SIG-M5 treated with dmso at 0.1 percent for 504 hours (cell line): ENCODE measurements around the gene SND1.

ENCODE experiments used
- DNase-seq: peaks from one replicate; lab custom pipeline; 2025; ENCODE audit not compliant: unreplicated experiment; lab: John Stamatoyannopoulos, UW

Gene SND1

DNA sequence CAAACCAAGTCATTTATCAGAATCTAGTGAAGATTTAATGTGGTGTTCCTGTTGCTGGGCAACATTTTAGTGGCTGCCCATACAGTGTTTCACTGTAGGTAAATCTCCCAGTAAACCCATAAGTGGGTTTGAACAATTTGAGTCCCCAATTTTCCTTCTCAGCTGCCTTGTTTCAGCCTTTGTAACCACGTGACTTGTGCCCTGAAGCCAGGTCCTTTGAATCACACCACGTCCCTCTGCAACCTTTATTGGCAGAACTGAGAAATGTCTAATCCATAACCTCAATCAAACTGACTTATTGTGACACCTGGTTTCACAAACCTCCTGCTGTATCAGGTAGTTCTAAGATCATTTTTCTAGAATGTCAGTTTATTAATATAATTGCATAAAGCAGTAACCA, 30.1 kb downstream of the SND1 start:
- no peak for DNase-seq

DNA sequence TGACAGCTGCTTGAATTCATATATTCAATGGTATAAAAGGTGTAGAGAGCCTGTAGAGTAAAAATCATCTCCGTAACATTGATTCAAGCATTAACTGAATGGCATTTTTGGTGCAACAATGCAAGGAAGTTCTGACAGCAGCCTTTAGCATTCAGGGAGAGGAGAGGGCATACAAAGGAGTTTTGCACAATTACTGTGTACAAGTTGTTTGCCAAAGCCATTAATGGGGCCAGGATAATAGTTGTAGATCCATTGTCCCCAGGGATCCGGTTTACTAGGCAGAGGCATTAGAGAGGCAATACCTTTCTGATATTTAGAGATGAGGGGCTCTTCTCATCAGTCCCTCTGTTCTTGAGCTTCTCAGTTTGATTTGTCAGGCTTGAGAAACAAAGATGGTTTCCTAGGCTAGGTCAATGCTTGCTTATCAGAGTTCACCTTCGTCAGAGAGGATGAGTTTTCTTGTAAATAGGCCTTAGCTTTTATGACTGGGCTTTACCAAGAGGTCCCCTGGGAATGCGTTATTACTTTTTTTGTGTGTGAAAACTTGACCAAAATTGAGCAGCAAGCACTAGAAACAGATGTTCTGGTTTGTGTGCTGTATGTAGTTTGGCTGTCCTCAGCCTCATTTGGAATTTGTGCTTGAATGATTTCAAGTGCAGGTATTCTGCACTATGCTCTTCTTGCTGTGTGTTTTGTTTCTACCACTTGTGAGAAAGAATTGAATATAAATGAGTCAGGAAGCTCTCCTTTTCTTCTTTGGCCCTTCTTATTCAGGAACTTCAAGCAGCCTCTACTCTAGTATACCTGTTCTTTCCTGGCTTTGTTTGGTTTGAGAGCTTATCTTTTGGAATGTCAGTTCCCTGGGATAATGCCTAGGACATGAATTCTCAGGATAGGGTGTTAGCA, 32.0 kb downstream of the SND1 start:
- DNase-seq = no peak

DNA sequence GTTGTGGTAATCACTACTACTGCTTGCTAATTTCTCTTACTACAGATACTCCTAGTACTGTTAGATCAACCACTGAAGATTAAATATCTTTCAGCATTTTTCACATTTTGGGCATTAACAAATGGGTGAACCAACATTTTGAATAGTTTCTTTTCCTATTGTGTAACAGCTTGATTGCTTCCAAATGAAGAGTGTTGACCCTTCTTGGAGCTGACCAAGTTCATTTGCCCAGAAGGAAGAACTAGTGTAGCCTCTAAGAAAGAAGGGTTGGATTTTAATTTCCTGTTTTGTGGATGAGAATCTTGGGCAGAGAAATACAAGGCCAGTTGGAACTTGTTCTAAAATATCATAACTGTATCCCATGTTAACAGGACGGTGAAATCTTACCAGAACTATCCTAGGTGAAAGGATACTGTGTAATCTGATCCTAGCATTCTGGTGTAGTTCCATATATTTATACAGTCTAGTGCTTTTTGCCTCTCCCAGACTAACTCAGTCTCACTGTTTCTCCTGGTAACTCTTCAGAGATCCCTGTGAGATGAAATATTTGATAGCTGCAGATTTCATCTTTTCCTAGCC, 37.3 kb downstream of the SND1 start:
- DNase-seq = no peak

DNA sequence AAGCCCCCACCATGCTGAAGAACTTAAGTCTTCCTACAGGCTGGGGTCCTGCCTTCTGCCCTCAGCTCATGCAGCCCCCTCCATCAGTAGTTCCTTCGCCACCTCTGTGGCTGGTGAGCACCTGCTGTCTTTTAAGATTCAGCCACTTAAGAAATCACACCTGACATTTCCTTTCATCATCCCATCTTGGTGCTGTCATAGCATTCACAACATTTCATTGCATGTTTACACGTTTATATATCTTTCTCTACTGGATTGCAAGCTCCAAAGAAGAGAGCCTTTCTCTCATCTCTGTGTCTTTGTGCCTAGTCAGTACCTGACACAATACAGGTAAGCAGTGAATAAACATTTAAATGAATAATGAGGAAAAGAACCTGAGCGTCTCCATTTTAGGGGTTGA, 38.3 kb downstream of the SND1 start:
- DNase-seq = no peak

DNA sequence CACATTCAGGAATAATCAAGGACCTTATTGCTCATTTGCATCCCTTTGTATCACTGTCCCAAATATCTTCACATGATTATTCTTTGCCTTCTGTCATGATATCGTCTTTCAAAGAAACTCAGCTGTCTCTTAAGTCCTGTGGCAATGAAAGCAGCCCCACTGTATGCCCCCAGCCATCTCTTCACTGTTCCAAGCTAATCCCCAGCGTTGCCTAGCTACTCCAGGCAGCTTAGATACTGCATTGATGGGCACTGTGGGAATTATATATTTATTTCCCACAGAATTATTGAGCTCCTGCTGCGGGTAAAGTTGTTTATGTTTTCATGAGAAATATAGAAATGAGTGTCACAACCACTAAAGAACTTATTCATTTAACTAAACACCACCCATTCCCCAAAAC, 38.8 kb downstream of the SND1 start:
- no peak for DNase-seq

DNA sequence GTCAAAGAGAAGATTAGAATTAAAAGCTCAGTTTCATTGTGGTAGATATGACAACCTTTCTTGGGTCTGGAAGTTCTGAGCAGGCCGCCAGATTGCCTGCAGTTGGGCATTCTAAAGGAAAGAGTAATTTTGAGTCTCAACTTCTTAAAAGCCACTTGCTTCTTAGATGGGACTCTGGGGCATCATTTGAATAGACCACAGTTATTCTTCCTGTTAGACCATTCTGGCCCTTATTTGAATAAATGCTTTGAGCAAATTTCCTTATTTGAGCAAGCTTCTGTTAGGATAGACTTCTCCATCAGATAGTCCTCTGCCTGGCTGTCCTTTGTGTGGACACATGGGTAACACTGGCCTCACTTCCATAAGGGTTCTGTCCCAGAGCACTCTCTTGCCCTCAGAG, 40.2 kb downstream of the SND1 start:
- DNase-seq = no peak

DNA sequence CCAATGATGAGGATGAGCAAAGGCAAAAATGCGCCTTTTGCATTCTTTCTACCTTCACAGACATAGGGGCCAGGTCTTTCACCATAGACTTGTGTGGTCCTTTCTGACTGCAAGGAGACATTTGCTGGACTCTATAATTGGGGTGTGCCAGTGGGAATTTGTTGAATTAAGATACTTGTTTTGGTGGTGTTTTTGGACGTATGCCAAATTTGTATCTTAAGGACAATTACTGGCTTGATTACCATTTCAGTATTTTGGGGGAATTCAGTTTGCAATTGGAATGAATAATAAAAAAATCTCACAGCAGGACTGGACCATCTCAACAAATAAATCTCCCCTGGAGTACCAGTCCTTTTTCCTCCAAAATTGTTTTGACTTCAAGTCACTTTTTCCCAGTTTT, 47.9 kb downstream of the SND1 start:
- DNase-seq = no peak

DNA sequence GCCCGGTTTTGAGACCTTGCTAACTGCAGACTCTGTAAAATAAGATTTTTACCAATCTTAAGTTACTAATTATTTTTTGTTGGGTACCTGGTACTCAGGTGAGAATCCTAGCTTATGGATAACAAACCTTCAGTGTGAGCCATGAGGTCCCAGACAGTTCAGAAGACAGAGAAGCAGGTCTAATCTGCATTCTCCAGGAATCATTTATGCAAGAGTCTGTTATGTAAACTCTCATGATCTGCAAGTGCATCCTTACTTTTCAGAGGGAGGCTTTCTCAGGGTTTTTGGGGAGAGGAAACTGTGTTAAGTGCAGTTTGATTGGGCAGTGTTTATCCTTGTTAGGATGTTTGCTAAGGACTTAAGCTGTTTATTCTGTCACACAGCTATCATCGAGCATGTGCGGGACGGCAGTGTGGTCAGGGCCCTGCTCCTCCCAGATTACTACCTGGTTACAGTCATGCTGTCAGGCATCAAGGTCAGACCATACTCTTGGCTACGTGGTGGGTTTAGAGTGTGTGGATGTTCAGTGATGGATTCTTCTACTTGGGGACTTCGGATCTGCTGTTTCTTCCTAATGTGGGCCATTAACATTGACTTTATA, 50.2 kb downstream of the SND1 start:
- no peak for DNase-seq

DNA sequence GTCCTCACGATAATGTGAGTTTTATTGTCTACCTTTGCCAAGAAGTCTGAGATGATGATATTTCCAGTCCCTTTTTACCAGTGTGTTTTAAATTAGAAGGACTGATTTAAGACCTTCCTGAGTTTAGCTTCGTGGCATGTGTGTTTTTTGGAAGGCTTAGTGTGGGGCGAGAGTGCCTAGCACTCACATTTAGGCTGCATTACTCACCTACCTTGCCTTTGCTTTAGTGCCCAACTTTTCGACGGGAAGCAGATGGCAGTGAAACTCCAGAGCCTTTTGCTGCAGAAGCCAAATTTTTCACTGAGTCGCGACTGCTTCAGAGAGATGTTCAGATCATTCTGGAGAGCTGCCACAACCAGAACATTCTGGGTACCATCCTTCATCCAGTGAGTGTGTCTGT, 50.9 kb downstream of the SND1 start:
- no peak for DNase-seq

DNA sequence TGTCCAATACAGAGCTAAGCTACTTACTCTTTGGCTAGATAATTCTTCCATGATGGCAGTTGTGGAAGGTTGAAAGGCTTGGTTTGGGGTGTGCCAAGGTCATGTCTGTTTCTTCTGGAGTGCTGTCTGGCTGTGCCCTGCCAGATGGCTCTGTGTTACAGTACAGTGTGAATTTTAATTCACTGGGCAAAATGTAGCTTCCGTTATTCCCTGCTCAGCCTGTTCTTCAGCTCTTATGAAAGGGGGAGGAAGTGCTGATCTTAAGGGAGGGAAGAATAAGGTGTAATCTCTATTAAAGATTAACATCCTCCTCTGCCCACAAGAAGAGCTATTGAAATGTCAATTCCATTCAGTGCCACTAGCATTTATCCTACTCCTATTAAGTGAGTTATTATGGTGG, 52.2 kb downstream of the SND1 start:
- DNase-seq = no peak

DNA sequence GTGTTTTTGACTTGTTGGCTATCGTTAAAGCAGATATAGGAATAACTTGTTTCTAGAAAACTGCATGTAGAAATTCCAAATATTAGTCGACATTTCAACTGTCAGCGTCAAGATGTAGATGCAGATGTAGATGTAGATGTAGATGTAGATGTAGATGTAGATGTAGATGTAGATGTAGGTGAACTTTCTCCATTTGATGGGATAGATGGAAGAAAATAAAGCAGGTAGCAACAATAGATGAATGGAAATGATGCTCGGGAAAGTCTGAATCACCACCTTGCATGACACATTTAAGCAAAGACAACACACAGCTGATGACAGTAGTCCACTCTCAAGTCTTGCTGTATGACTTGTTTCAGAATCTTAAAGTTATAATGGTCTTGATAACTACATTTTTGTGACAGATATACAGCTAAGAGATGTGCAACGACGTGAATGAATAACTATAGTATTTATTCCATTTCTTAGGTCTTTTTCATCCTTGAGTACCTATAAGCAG, 53.5 kb downstream of the SND1 start:
- DNase-seq = no peak

DNA sequence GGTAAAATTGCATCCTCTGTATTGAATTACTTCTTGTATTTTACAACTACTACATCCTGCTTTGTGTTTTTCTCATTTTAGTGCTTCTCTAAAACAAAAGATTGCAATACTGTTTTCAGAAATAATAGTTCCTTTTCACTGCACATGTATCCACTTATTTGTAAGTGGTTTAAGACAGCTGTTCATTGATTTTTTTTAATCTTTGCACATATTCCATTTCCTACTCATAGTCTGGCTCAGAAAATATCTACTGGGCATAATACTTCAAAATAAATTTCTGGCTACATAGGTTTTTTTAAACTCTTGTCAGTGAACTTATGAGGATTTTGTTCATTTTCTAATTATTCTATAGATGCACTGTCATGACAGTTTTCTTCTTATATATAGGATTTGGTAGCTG, 54.8 kb downstream of the SND1 start:
- no peak for DNase-seq

DNA sequence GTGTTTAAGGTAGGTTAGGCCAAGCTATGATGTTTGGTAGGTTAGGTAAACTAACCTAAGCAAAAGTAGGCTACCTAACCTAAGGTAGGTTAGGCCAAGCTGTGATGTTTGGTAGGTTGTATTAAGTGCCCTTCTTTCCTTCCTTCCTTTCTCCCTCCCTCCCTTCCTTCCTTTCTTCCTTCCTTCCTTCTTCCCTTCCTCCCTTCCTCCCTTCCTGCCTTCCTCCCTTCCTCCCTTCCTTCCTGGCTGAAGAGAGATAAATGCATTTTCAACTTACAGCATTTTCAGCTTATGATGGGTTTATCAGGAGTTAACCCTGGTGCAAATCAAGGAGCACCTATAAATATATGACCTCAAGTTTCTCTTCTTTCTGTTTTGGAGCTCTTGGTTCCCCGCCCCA, 56.2 kb downstream of the SND1 start:
- no peak for DNase-seq

DNA sequence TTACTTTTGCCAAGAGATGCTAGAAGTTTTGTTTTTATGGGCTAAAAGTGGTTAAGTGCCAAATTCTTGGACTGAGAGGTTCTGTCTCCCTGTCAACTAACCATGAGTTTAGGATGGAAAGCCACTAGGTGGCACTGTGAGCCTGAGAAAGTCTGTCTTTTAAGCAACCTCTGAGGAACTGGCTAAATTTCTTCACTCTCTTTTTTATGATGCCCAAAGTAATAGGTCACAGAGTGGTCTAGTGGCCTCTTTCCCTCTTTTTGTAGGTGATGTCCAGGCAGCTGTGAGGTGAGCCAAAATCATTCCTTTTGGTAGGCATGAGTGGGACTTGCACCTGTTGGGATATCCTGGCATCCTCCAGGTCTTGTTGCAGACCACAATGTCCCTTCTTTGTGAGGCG, 56.8 kb downstream of the SND1 start:
- DNase-seq = peak; percentile 78

DNA sequence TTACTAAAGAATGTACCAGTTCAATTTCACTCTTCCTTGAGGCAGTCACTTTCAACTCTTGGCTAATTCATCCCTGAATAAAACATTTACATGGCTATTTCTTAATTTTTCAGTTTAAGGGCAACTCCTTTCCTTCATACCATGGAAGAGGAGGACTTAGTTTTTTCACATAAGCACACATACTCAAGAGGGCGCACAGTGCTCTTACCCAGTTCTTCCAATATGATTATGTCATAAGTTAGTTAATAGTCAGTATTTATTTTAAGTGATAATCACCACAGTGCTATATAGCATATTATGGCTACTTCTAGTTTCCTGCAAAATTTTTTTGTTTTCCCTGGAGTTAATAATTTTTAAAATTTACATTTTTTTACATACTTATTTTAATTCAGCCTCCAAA, 58.6 kb downstream of the SND1 start:
- no peak for DNase-seq

DNA sequence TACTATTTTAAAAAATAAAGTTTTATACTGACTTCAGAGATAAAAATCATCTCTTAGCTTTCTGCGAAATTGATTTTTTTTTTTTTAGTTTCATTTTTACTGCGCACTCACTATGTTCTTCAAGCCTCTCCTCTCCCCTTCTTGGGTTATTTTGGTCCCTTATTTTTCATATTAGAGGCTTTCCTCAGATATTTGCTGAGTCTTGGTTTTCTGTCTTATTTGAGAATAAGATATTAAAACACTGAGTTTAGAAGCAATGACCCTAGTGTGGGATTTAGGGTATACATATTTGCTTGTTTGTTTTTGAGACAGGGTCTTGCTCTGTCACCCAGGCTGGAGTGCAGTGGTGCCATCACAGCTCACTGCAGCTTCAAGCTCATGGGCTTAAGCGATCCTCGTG, 59.9 kb downstream of the SND1 start:
- no peak for DNase-seq

DNA sequence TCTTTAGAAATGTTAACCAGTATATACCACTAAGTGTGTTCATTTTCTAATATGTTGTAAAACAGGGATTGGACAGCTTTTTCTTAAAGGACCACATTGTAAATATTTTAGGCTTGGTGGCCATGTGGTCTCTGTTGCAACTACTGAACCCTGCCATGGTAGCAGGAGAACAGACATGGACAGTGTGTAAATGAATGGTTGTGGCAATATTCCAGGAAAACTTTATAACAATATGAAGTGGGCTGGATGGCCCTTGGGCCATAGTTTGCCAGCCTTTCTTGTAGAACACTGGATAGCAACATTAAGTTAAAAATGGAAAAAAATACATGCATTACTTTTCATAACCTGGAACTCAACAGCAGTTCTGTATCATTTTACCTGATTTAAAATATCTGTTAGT, 61.0 kb downstream of the SND1 start:
- no peak for DNase-seq

DNA sequence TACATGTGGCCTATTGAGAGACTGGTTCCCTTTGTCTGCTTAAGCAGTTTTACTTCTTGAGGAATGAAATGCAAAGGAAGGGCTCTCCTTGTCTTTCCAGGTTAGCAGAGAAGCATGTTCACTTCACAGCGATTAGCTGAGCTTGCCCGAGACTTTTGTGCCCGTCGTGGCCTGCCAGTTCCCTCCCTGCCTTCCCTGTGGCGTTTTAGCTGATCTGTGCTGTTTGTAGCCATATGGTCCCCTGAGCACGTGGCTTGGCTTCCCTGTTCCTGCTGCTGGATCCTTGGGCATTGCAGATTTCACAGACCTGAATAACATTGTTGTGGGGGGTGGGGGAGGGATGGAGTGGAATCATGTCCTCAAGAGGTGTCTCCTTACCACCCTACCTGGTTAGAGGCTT, 61.8 kb downstream of the SND1 start:
- no peak for DNase-seq

DNA sequence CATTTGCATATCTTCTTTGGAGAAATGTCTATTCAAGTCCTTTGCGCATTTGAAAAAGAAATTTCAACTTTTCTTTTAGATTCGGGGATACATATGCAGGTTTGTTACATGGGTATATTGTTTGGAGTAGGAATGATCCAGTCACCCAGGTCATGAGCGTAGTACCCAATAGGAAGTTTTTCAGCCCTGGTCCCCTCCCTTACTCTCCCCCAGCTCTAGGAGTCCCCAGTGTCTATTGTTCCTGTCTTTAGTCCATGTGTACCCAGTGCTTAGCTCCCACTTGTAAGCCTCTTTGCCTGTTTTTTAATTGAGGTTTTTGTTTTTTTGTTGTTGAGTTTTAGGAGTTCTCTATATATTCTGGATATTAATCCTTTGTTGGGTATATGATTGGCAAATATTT, 63.3 kb downstream of the SND1 start:
- DNase-seq = no peak

DNA sequence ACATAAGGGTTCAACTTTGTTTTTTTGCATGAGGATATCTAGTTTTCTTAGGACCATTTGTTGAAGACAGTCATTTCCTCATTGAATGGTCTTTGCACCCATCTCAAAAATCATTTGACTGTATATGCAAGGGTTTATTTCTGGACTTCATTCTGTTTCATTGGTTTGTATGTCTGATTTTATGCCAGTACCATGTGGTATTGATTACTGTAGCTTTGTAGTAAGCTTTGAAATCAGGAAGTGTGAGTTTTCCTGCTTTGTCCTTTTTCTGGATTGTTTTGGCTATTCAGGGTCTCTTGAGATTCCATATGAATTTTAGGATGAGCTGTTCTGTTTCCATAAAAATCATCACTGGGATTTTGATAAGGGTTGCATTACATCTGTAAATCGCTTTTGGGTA, 63.9 kb downstream of the SND1 start:
- DNase-seq = no peak

DNA sequence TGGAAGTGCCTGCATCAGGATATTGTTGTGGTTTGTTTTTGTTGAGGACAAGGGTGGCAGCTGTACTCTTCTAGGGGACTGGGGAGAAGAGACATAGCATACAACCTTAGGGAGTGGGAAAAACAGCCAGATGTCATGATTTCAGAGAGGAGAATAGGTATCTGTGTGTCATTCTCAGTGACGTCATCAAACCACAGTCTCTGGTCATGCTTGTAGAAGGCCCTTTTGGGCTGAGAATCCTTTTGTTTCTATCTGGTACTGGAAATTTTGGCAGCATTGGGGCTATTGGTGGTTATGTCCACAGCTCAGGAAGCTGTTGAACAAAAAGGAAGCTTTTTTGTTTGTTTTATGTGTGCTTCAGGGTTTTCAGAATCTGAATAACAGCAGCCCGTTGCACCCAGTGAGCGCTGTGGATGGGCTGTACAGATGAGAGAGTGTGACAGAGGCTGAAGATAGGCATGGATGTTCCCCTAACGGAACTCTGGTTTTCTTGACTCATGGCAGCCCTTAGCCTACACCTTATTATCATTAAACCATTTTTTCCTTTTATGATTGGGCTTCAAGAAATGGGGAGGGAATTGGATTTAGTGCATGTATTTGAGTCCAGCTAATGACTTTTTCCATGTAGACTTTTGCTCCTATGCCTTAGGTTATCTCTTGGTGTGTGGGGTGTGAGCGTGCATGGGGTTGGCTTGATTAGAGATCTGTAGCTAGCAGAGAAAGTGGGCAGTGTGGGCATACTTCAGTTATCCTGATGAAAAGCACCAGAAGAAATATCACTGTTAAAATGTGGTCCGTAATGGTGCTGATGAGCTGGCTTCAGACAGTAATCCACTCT, 65.7 kb downstream of the SND1 start:
- DNase-seq = no peak

DNA sequence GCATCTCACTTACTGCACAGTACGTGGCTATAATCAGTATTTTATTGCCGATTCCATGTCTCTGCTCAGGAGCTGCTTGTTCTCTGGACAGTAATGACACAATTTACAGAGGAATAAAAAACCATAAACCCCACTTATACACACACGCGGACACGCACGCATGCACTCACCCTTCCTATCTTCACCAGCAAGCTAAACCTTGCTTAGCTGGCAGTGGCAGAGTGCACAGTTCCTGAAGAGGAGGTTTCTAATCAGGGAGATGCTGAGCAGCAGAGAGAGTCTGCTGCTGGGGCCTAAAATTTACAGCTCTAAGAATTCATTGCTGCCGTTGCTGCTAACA, 66.3 kb downstream of the SND1 start:
- DNase-seq = no peak
